Natural killer cell (primary cell): ENCODE results near the gene LSAMP. TPM values are rescaled to one million over a fixed set of nuclear protein-coding genes. Genes with fewer than 3 reads are reported as not detected.

Source experiments
- ATAC-seq, 3 donors: fragments of 150-1000 bp in 2 of 3; fragments of 200-7000 bp in 1 of 3; cut with Tn5 transposase; 1 replicate in 1 of 3; 2 replicates in 2 of 3; pipeline ENCODE4 v1.10.0; 2021; ENCODE audit warnings: mild to moderate bottlenecking in 2 of 3, moderate library complexity in 2 of 3
- DNase-seq, 2 donors: peaks; one replicate each; pipeline versions ENCODE4 v3.0.0 to v3.0.0-alpha.2; 2013 to 2021; ENCODE audit warnings: mixed read lengths in 1 of 2
- H3K27ac ChIP-seq: one replicate; pipeline ENCODE4 v1.5.1; 2013; ENCODE audit warnings: mild to moderate bottlenecking, low read length
- H3K27me3 ChIP-seq: one replicate; pipeline ENCODE4 v1.6.1; 2013; ENCODE audit warnings: low read length; ENCODE audit not compliant: control insufficient read depth, insufficient read depth
- H3K36me3 ChIP-seq: one replicate; pipeline ENCODE4 v1.6.1; 2013; ENCODE audit warnings: low read length; ENCODE audit not compliant: control insufficient read depth, insufficient read depth
- H3K4me1 ChIP-seq: one replicate; pipeline ENCODE4 v1.6.1; 2013; ENCODE audit warnings: low read length; ENCODE audit not compliant: control insufficient read depth, insufficient read depth
- H3K4me3 ChIP-seq: one replicate; pipeline ENCODE4 v1.5.1; 2013; ENCODE audit warnings: low read length
- H3K9me3 ChIP-seq: one replicate; pipeline ENCODE4 v1.6.1; 2013; ENCODE audit warnings: low read length; ENCODE audit not compliant: control insufficient read depth, insufficient read depth
- H3K27ac Mint-ChIP-seq, 2 donors: one replicate each; pipeline ENCODE4 v1.8.0; 2022; ENCODE audit warnings: mild to moderate bottlenecking in 2 of 2, mixed read lengths in 2 of 2, moderate library complexity in 1 of 2
- H3K27me3 Mint-ChIP-seq, 2 donors: one replicate each; pipeline ENCODE4 v1.8.0; 2022; ENCODE audit warnings: low read depth in 2 of 2, mixed read lengths in 2 of 2
- H3K36me3 Mint-ChIP-seq: one replicate; pipeline ENCODE4 v1.8.0; 2022; ENCODE audit warnings: mixed read lengths
- H3K4me1 Mint-ChIP-seq, 2 donors: one replicate each; pipeline ENCODE4 v1.8.0; 2022; ENCODE audit warnings: mixed read lengths in 2 of 2
- H3K4me3 Mint-ChIP-seq: one replicate; pipeline ENCODE4 v1.8.0; 2022; ENCODE audit warnings: mild to moderate bottlenecking, moderate library complexity, mixed read lengths
- H3K9me3 Mint-ChIP-seq, 2 donors: one replicate each; pipeline ENCODE4 v1.8.0; 2022; ENCODE audit warnings: mixed read lengths in 2 of 2
- CTCF ChIP-seq: fragments of 200-600 bp; IDR thresholded peaks from one replicate; pipeline ENCODE4 v1.8.0; 2022; ENCODE audit warnings: antibody characterized with exemption
- WGBS: methylation state at CpG from one replicate; pipeline ENCODE4 v1.1.7; 2013; ENCODE audit warnings: missing lambda C conversion rate; ENCODE audit not compliant: insufficient coverage; 5-methylcytosine and 5-hydroxymethylcytosine counted together
- intact Hi-C: fragments of 100-400 bp; cut with micrococcal nuclease; formaldehyde crosslinking; loops from one replicate; pipeline ENCODE4 v1.14.2; 2022
- total RNA-seq, 4 donors: library from RNA; stranded (reverse); fragments of 120-200 nt in 1 of 4; gene quantifications; one replicate each; pipeline versions ENCODE4 v1.2.3 to v1.2.4, GENCODE V29; 2013 to 2022

Gene LSAMP
- total RNA-seq, 3 donors from 2014 or later (not counting 1 experiment from before 2014, with no cell fraction given), result not detected

DNA sequence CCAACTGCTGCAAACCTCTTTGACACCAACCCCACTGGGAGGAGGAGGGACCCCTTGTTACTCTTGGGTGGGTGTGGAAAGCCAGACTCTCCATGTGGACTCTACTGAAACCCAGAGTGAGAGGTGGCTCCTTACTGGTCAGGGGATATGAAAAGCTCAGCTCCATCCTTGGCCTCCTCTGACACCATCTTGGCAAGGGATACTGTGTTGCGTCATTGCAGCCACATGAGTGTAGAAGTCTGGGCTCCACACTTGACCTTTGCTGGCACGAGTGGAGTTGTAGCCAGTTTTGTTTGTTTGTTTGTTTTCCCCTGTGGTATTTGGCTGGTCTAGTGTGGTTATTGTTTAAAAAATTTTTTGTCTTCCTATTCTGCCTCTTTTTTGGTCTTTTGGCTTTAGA lies 532.9 kb downstream of the LSAMP start:
- WGBS, result 68% methylated on average over 2 of the region's 2 CpGs
- Mint-ChIP-seq H3K9me3 (peaks cover 4 to 7% of the 10 kb centered on the region in 2 donors), H3K4me1 (no peaks in the 10 kb centered on the region), H3K27me3 (no peaks in the 10 kb centered on the region), H3K27ac (no peak overlapping the region), H3K36me3 (no peaks in the 10 kb centered on the region), H3K4me3 (no peak overlapping the region)
- intact Hi-C loops, result no loop called here
- Histone ChIP-seq H3K36me3 (no peaks in the 10 kb centered on the region), H3K27ac (no peak overlapping the region), H3K4me1 (no peaks in the 10 kb centered on the region), H3K27me3 (no peaks in the 10 kb centered on the region), H3K9me3 (no peaks in the 10 kb centered on the region), H3K4me3 (no peak overlapping the region)
- TF ChIP-seq CTCF, result no peak
- ATAC-seq, result no peak
- no peak for DNase-seq

GRCh38 chr3:115905871-115906270 lies 539.4 kb downstream of the LSAMP start:
- no peak for DNase-seq
- no peaks in the 10 kb centered on the region for H3K27me3 Mint-ChIP-seq

DNA sequence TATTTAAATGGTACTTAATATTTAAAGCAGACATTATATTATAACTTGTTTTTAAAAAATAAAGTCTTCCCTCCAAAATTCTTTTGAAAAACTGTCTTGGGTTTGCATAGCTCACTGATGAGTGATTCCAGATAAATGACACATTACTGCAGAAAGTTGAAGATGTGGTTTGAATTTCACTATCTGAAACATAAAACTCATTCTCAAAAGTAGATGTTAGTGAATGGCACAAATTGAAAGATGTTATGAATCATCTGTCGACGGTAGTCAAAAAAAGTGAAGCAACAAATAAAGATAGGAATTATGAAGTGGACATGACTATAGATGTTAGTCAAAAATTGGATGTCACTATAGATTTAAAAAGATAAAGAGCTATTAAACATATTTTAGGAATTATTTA lies 541.4 kb downstream of the LSAMP start:
- Mint-ChIP-seq H3K27me3 (no peaks in the 10 kb centered on the region), H3K4me3 (no peak overlapping the region), H3K27ac (no peak overlapping the region), H3K4me1 (no peaks in the 10 kb centered on the region), H3K36me3 (no peaks in the 10 kb centered on the region), H3K9me3 (peaks cover 0 to 4% of the 10 kb centered on the region in 2 donors)
- H3K27ac ChIP-seq, result no peak overlapping the region
- no peak overlapping the region for H3K4me3 ChIP-seq
- no peak for ATAC-seq
- no peaks in the 10 kb centered on the region for H3K4me1 ChIP-seq
- DNase-seq, result no peak
- intact Hi-C loops, result no loop called here
- 50% methylated on average over 2 of the region's 2 CpGs for WGBS
- no peaks in the 10 kb centered on the region for H3K9me3 ChIP-seq
- no peaks in the 10 kb centered on the region for H3K36me3 ChIP-seq
- H3K27me3 ChIP-seq, result no peaks in the 10 kb centered on the region
- TF ChIP-seq CTCF, result no peak

More at GRCh38 chr3:115905871-115906270, 539.4 kb downstream of the LSAMP start:
- Mint-ChIP-seq H3K27ac (no peak overlapping the region), H3K36me3 (no peaks in the 10 kb centered on the region), H3K4me3 (no peak overlapping the region), H3K9me3 (peaks cover 4% of the 10 kb centered on the region in 2 donors), H3K4me1 (no peaks in the 10 kb centered on the region)
- intact Hi-C loops, result no loop called here
- no peak overlapping the region for H3K27ac ChIP-seq
- H3K4me3 ChIP-seq, result no peak overlapping the region
- H3K27me3 ChIP-seq, result no peaks in the 10 kb centered on the region
- 77% methylated on average over 2 of the region's 2 CpGs for WGBS
- no peak for ATAC-seq
- TF ChIP-seq CTCF, result no peak
- H3K4me1 ChIP-seq, result no peaks in the 10 kb centered on the region
- no peaks in the 10 kb centered on the region for H3K9me3 ChIP-seq
- H3K36me3 ChIP-seq, result no peaks in the 10 kb centered on the region

- no peaks in the 10 kb centered on the region for H3K27me3 ChIP-seq
- H3K36me3 Mint-ChIP-seq, result no peaks in the 10 kb centered on the region
- H3K4me1 Mint-ChIP-seq, result no peaks in the 10 kb centered on the region
- ATAC-seq (no peak), DNase-seq (no peak)
- no peak overlapping the region for H3K4me3 ChIP-seq
- no peak overlapping the region for H3K27ac Mint-ChIP-seq
- H3K4me1 ChIP-seq, result no peaks in the 10 kb centered on the region
- H3K4me3 Mint-ChIP-seq, result no peak overlapping the region
- no peaks in the 10 kb centered on the region for H3K27me3 Mint-ChIP-seq
- H3K36me3 ChIP-seq, result no peaks in the 10 kb centered on the region
- H3K9me3 Mint-ChIP-seq, result peaks cover 0 to 4% of the 10 kb centered on the region in 2 donors
- intact Hi-C loops, result no loop called here
- H3K27ac ChIP-seq, result no peak overlapping the region
- TF ChIP-seq CTCF, result no peak
- H3K9me3 ChIP-seq, result no peaks in the 10 kb centered on the region
These were observed 544.3 kb downstream of the LSAMP start for GRCh38 chr3:115901008-115901407.
